Measurements from ENCODE around the gene VWDE. TPM values are rescaled to one million over a fixed set of nuclear protein-coding genes. Genes with fewer than 3 reads are reported as not detected.

Gene VWDE
- total and polyA plus RNA-seq, 8 donors: 0.06 to 19.3 (median 1.4) TPM; not detected in 3

DNA sequence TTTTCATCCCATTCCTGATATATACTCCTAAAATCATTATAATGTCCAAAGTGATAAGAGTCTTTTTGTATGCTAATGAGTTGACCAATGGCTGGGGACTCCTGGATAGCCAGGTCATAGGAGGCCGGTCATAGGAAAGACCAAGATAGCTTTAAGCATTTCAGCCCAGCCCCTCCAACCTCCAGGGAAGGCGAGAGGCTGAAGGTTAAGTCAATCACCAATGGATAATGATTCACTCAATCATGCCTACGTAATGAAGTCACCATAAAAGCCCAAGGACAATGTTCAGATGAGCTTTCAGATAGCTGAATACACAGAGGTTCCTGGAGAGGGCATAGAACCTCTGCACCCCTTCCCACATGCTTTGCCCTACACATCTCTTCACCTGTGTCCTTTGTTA, 75.7 kb downstream of the VWDE start:
- TF ChIP-seq POLR2A (IDR thresholded peaks at IDR 0.05): no peak
- TF ChIP-seq EP300 (IDR thresholded peaks at IDR 0.05): no peak
- Histone ChIP-seq H3K9me3 (no peaks in the 10 kb centered on the region), H3K27me3 (no peaks in the 10 kb centered on the region), H3K4me1 (no peaks in the 10 kb centered on the region), H3K27ac (no peak overlapping the region), H3K4me3 (no peak overlapping the region), H3K36me3 (no peaks in the 10 kb centered on the region)
- intact Hi-C loops (cut with DNase I; ENCODE audit: low total_unique reads): loop anchor here (5.0 kb wide), 1 partner anchor 261 kb away; no protein-coding TSS in a partner anchor
- 77 to 88% (median 84%) methylated on average over 3 of the region's 3 CpGs for WGBS, 5 donors
- no peak for DNase-seq

- no peaks in the 10 kb centered on the region for H3K27me3 ChIP-seq
- H3K4me3 ChIP-seq: no peak overlapping the region
- H3K27ac ChIP-seq: no peak overlapping the region
- DNase-seq: no peak
- no peaks in the 10 kb centered on the region for H3K9me3 ChIP-seq
- intact Hi-C loops (cut with DNase I; ENCODE audit: low total_unique reads): loop anchor here (5.0 kb wide), 1 partner anchor 258 kb away; no protein-coding TSS in a partner anchor
- no peaks in the 10 kb centered on the region for H3K4me1 ChIP-seq
- H3K36me3 ChIP-seq: no peaks in the 10 kb centered on the region
- TF ChIP-seq CTCF (IDR thresholded peaks at IDR 0.05) (no peak), POLR2AphosphoS5 (IDR thresholded peaks at IDR 0.05) (no peak), POLR2A (IDR thresholded peaks at IDR 0.05) (no peak), EP300 (IDR thresholded peaks at IDR 0.05) (no peak)
These were observed 78.0 kb downstream of the VWDE start for GRCh38 chr7:12325646-12326045.

GRCh38 chr7:12323415-12323814, 80.2 kb downstream of the VWDE start:
- Histone ChIP-seq H3K4me1 (peaks cover 0 to 3% (median 0%) of the 10 kb centered on the region in 4 donors), H3K27ac (no peak overlapping the region), H3K4me3 (no peak overlapping the region), H3K27me3 (no peaks in the 10 kb centered on the region), H3K36me3 (no peaks in the 10 kb centered on the region), H3K9me3 (no peaks in the 10 kb centered on the region)
- no peak for TF ChIP-seq POLR2AphosphoS5 (IDR thresholded peaks at IDR 0.05)
- TF ChIP-seq EP300 (IDR thresholded peaks at IDR 0.05): no peak
- no peak for TF ChIP-seq CTCF (IDR thresholded peaks at IDR 0.05)
- TF ChIP-seq POLR2A (IDR thresholded peaks at IDR 0.05): no peak
- DNase-seq: no peak
- WGBS, 5 donors: 71 to 79% (median 75%) methylated on average over 10 of the region's 10 CpGs
- intact Hi-C loops (cut with DNase I; ENCODE audit: low total_unique reads): no loop called here

- no peak overlapping the region for H3K27ac ChIP-seq
- intact Hi-C loops (cut with DNase I; ENCODE audit: low total_unique reads): no loop called here
- DNase-seq: peak in 1 of 2 donors; percentile 26
- H3K36me3 ChIP-seq: no peaks in the 10 kb centered on the region
- H3K27me3 ChIP-seq: no peaks in the 10 kb centered on the region
- 32 to 51% (median 39%) methylated on average over 3 of the region's 3 CpGs for WGBS, 5 donors
- TF ChIP-seq EP300 (IDR thresholded peaks at IDR 0.05) (no peak), POLR2AphosphoS5 (IDR thresholded peaks at IDR 0.05) (no peak), CTCF (IDR thresholded peaks at IDR 0.05) (no peak), POLR2A (IDR thresholded peaks at IDR 0.05) (no peak)
- peaks cover 0 to 8% (median 0%) of the 10 kb centered on the region in 4 donors for H3K4me1 ChIP-seq
- no peaks in the 10 kb centered on the region for H3K9me3 ChIP-seq
- no peak overlapping the region for H3K4me3 ChIP-seq
These were observed 80.8 kb downstream of the VWDE start for GRCh38 chr7:12322903-12323300.

DNA sequence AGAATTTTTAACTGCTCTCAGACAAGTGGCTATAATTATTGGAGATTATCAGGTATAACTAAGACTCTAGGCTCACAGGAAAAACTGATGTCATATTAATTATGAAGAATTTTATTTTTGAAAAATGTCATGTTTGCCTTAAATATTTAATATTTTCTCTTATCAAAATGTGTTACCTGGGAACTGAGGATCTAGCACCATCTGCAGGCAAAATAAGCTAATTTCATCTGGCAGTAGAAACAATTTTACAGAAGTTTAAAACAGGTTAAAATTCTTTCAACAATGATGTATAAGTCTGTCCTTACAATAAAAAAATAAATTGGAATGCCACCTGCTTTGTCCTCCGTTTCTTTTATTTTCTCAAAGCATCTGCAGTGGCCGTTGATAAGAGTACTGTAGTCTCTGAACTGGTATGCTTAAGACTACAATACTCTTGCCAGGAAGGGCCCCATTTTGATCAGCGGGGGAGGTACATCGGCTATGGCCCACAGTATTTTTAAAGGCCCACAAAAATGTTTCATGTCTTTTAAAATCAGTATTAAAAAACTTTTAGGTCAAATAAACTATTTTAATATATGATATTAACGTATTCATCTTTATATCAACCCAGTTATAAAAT, 81.3 kb downstream of the VWDE start:
- no peaks in the 10 kb centered on the region for H3K36me3 ChIP-seq
- H3K9me3 ChIP-seq: no peaks in the 10 kb centered on the region
- no peak for TF ChIP-seq EP300 (IDR thresholded peaks at IDR 0.05)
- peak in 5 of 7 experiments; percentile 28 to 70 (median 40) for TF ChIP-seq CTCF (IDR thresholded peaks at IDR 0.05)
- 27 to 49% (median 38%) methylated on average over 5 of the region's 5 CpGs for WGBS, 5 donors
- intact Hi-C loops (cut with DNase I; ENCODE audit: low total_unique reads): no loop called here
- no peaks in the 10 kb centered on the region for H3K27me3 ChIP-seq
- no peak overlapping the region for H3K27ac ChIP-seq
- H3K4me1 ChIP-seq: peaks cover 0 to 13% (median 0%) of the 10 kb centered on the region in 4 donors
- H3K4me3 ChIP-seq: no peak overlapping the region
- peak in 1 of 2 donors; percentile 49 for DNase-seq

Data from stomach (tissue), 9 donors.